ENCODE measurements around the gene GFY. TPM values are rescaled to one million over a fixed set of nuclear protein-coding genes. Genes with fewer than 3 reads are reported as not detected.

GFY gene, protein sequence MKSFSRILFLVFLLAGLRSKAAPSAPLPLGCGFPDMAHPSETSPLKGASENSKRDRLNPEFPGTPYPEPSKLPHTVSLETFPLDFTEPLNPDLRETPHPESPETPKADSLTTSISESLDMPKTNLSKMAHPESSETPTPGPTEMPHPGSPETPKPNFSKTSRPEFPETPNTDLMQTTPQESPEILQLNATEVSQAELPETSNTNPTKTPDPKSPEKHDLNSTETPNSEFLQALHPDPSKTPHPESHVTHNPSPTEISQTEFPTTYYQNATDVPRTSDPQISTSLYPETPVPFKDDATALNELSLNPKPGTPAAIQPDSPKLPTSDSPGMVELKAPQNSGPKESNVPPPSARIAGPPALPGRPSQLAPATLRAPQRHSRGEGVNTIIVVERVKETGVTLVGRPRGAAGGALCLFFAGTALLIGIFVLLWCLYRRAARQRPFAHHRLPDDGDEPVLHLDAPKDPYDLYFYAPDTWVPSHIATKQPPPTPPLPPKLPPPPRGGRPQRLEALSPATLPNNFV
- not detected for total RNA-seq

- H3K4me3 Mint-ChIP-seq = no peak within 1 kb of the TSS
- CTCF ChIA-PET = interaction anchor here (0.7 to 7.2 kb wide), 7 partner anchors 15 to 167 kb away, joined by 3 to 71 read pairs (median 4); no protein-coding TSS in a partner anchor
- H3K36me3 Mint-ChIP-seq (ENCODE audit: low read depth) = peaks cover 4% of the 10 kb centered on the region
- POLR2A ChIA-PET = no interaction called here
- DNase-seq = no peak
- H3K27ac Mint-ChIP-seq = no peak within 1 kb of the TSS
- H3K27me3 Mint-ChIP-seq = peaks cover 91% of the 10 kb centered on the region
- H3K9me3 Mint-ChIP-seq = no peaks in the 10 kb centered on the region
- peaks cover 74% of the 10 kb centered on the region for H3K4me1 Mint-ChIP-seq
Measured at GRCh38 chr19:49425178-49425577, at the start of gene GFY. Gene GFY, plus strand, starts transcription at chr19:49425388. Its CDS starts 1,043 bp downstream, at chr19:49426431.

DNA sequence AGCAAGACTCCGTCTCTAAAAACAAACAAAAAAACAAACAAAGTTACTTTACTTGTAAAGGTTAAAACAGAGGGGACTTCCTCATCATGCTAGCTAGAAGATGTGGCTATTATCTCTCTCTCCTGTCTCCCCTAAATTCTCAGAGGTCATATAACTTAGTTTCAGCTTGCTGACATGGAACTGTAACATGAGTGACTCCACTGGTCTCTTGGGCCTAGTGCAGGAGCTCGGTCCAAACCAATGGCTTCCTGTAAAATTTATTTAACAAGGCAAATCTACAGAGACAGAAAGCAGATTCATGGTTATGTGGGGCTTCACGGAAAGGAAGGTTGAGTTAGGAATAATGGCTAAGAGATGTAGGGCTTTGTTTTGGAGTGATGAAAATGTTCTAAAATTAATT lies 46.7 kb upstream of the GFY start:
- Mint-ChIP-seq H3K4me1 (no peaks in the 10 kb centered on the region), H3K27me3 (peaks cover 13% of the 10 kb centered on the region), H3K36me3 (ENCODE audit: low read depth) (peaks cover 3% of the 10 kb centered on the region), H3K27ac (no peak overlapping the region), H3K9me3 (peaks cover 9% of the 10 kb centered on the region), H3K4me3 (no peak overlapping the region)
- ChIA-PET POLR2A (no interaction called here), CTCF (interaction anchor here (1.0 kb wide), 1 partner anchor 13 kb away, joined by 4 read pairs; no protein-coding TSS in a partner anchor)
- no peak for DNase-seq

DNA sequence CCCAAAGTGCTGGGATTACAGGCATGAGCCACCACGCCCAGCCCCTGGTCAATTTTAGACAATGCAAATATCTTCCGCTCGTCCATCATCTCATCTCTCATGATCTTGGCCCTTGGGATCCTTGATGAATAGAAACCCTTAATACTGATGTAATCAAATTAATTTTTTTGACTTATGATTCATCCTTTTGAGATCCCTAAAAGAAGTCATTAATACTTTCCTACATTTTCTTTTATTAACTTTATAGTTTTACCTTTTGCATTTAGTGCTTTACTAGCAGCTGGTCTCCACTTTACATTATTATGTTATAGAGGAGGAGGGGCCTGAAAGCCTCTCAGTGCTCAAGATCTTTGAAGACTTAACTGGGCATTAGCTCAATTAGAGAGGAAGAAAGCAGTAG lies 44.8 kb upstream of the GFY start:
- Mint-ChIP-seq H3K9me3 (peaks cover 13% of the 10 kb centered on the region), H3K4me1 (no peaks in the 10 kb centered on the region), H3K36me3 (ENCODE audit: low read depth) (peaks cover 3% of the 10 kb centered on the region), H3K27ac (no peak overlapping the region), H3K4me3 (no peak overlapping the region), H3K27me3 (peaks cover 16% of the 10 kb centered on the region)
- CTCF ChIA-PET = no interaction called here
- POLR2A ChIA-PET = no interaction called here
- DNase-seq = no peak

DNA sequence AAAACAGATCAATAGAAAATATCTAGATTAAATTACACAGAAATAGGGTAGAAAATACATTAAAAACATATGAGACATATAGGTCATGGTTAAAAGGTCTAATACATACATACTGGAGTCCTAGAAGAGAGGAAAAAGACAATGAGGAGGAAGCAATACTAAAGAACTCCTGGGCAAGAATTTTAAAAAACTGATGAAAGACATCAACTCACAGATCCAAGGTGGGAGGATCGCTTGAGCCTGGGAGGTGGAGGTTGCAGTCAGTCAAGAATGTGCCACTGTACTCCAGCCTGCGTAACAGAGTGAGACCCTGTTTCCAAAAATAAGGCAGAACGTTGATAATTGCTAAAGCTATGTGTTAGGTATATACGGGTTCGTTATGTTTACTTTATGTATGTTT lies 42.5 kb upstream of the GFY start:
- Mint-ChIP-seq H3K27me3 (peaks cover 16% of the 10 kb centered on the region), H3K9me3 (peaks cover 13% of the 10 kb centered on the region), H3K36me3 (ENCODE audit: low read depth) (peaks cover 4% of the 10 kb centered on the region), H3K27ac (no peak overlapping the region), H3K4me3 (no peak overlapping the region), H3K4me1 (peaks cover 3% of the 10 kb centered on the region)
- CTCF ChIA-PET = no interaction called here
- POLR2A ChIA-PET = no interaction called here
- no peak for DNase-seq

- Mint-ChIP-seq H3K4me3 (no peak overlapping the region), H3K4me1 (peaks cover 12% of the 10 kb centered on the region), H3K27me3 (peaks cover 17% of the 10 kb centered on the region), H3K27ac (no peak overlapping the region), H3K36me3 (ENCODE audit: low read depth) (peaks cover 4% of the 10 kb centered on the region), H3K9me3 (peaks cover 16% of the 10 kb centered on the region)
- POLR2A ChIA-PET = no interaction called here
- DNase-seq = no peak
- CTCF ChIA-PET = interaction anchor here (0.8 kb wide), 1 partner anchor 8 kb away, joined by 3 read pairs; no protein-coding TSS in a partner anchor
Measured at GRCh38 chr19:49383599-49383998, 41.6 kb upstream of the GFY start.

DNA sequence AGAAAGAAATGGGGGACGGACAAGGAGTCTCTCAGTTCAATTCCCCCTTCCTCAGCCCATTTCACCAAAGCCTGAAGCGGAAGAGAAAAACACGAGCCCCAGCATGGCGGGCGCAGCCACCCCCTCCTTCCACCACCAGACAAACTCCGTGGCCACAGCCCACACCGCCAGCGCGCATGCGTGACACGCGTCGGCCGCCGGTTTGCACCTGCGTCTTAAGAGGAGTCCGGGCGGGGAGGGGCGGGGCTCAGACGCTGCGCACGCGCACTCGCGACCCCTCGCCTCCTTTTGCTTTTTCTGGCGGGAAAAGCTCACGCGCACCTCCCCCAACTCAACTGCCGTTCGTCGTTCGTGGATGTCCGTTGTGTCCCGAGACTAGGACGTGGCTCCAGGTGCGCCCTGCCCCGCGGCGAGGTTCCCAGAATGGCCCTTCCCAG lies 37.2 kb upstream of the GFY start, which contains the start of gene KASH5:
KASH5 (plus strand) TSS at position 314 of the 437 bp plus-strand sequence. CDS start 2,635 bp downstream, outside the sequence.
- Mint-ChIP-seq H3K27me3 (peaks cover 9% of the 10 kb centered on the region), H3K4me3 (peak within 1 kb of the TSS; percentile 58), H3K9me3 (peaks cover 8% of the 10 kb centered on the region), H3K4me1 (peaks cover 31% of the 10 kb centered on the region), H3K36me3 (ENCODE audit: low read depth) (peaks cover 2% of the 10 kb centered on the region), H3K27ac (peak within 1 kb of the TSS; percentile 86)
- ChIA-PET CTCF (no interaction called here), POLR2A (no interaction called here)
- DNase-seq = peak; percentile 88

- CTCF ChIA-PET = interaction anchor here (1.2 to 1.5 kb wide), 2 partner anchors 31 to 84 kb away, joined by 4 to 6 read pairs; partner anchors contain the start of gene FLT3LG
- Mint-ChIP-seq H3K4me1 (peaks cover 31% of the 10 kb centered on the region), H3K27ac (no peak overlapping the region), H3K9me3 (peaks cover 3% of the 10 kb centered on the region), H3K36me3 (ENCODE audit: low read depth) (peaks cover 2% of the 10 kb centered on the region), H3K4me3 (no peak overlapping the region), H3K27me3 (peaks cover 4% of the 10 kb centered on the region)
- POLR2A ChIA-PET = no interaction called here
- DNase-seq = no peak
Measured at GRCh38 chr19:49389406-49389805, 35.8 kb upstream of the GFY start.

DNA sequence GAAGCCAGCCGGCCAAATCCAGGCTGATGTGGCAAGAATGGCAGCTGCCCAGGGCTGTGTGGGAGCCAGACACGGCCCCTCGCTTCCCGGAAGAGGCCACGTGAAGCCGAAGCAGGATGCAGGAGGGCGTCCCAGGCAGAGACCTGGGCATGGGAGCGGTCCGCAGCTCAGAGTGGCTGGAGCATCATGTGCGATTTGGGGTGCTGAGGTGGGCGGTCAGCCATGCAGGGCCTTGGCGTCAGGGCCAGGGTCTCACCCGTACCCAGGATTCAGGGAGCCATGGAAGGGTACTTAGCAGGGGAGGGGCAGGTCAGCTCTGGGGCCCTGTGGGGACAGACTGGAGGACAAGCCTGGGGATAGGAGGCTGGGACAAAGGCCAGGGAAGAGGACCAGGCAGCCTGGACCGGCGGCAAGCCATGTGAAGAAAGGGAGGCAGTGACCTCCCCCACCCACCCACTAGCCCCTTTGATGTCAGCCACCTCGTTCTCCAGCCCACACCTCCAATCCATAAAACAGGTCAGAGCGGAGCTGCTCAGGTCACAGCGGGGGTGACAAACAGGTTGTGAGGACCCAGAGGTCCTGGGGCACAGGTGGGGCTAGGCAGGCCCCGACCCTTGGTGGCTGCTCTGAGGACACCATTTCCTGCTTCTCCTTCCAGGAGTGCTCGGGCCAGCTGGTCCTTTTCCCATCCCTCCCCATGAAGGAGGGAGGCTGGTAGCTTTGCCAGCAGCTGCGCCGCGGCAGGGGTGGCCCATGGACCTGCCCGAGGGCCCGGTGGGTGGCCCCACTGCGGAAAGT lies 34.9 kb upstream of the GFY start:
- POLR2A ChIA-PET = no interaction called here
- H3K4me3 Mint-ChIP-seq = no peak overlapping the region

GRCh38 chr19:49390929-49391359 lies 34.2 kb upstream of the GFY start:
- CTCF ChIA-PET = interaction anchor here (0.6 to 2.5 kb wide), 24 partner anchors 7 to 259 kb away, joined by 3 to 10 read pairs (median 4); partner anchors contain the start of genes FLT3LG, GFY, PIH1D1 and SLC17A7
- no peak for DNase-seq
- Mint-ChIP-seq H3K9me3 (peaks cover 3% of the 10 kb centered on the region), H3K4me1 (peaks cover 31% of the 10 kb centered on the region), H3K27me3 (peaks cover 4% of the 10 kb centered on the region), H3K4me3 (no peak overlapping the region), H3K27ac (no peak overlapping the region), H3K36me3 (ENCODE audit: low read depth) (peaks cover 2% of the 10 kb centered on the region)
- POLR2A ChIA-PET = no interaction called here

More for the DNA sequence above, 34.9 kb upstream of the GFY start:
- Mint-ChIP-seq H3K9me3 (peaks cover 3% of the 10 kb centered on the region), H3K27ac (no peak overlapping the region), H3K27me3 (peaks cover 4% of the 10 kb centered on the region), H3K36me3 (ENCODE audit: low read depth) (peaks cover 2% of the 10 kb centered on the region), H3K4me1 (peaks cover 31% of the 10 kb centered on the region)
- no peak for DNase-seq
- CTCF ChIA-PET = interaction anchor here (1.0 to 2.5 kb wide), 9 partner anchors 16 to 86 kb away, joined by 3 to 10 read pairs (median 4); partner anchors contain the start of genes FLT3LG and PIH1D1

GRCh38 chr19:49391581-49392399 lies 33.4 kb upstream of the GFY start:
- ChIA-PET POLR2A (no interaction called here), CTCF (interaction anchor here (0.6 to 2.5 kb wide), 32 partner anchors 8 to 293 kb away, joined by 3 to 10 read pairs (median 4); partner anchors contain the start of genes FLT3LG, GFY, PIH1D1 and SLC17A7)
- peaks cover 3% of the 10 kb centered on the region for H3K9me3 Mint-ChIP-seq
- H3K27ac Mint-ChIP-seq = no peak overlapping the region
- peaks cover 2% of the 10 kb centered on the region for H3K36me3 Mint-ChIP-seq (ENCODE audit: low read depth)
- peaks cover 4% of the 10 kb centered on the region for H3K27me3 Mint-ChIP-seq
- peak; percentile 87 for DNase-seq
- no peak overlapping the region for H3K4me3 Mint-ChIP-seq
- H3K4me1 Mint-ChIP-seq = peaks cover 31% of the 10 kb centered on the region

DNA sequence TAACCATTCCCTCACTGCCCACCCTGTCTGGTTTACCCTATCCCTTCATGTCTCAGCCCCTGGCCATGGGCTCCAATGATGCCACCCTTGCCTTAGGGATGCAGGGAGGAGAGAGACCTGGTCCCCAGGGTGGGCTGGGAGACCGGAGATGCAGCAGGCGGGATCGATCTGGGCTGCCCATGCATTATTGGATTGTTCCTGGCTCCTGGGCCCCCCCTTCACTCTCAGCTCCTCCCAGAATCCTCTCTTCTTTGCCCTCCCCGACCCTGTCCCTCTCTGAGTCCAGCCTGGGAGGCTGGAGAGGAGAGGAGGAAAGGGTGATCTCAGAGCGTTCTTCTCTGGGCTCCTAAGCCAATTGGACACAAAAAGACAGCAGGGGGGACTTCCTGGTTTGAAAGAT lies 31.3 kb upstream of the GFY start:
- Mint-ChIP-seq H3K4me3 (no peak overlapping the region), H3K4me1 (peaks cover 34% of the 10 kb centered on the region), H3K27me3 (peaks cover 5% of the 10 kb centered on the region), H3K9me3 (no peaks in the 10 kb centered on the region), H3K27ac (peak overlapping the region; percentile 48), H3K36me3 (ENCODE audit: low read depth) (no peaks in the 10 kb centered on the region)
- POLR2A ChIA-PET = no interaction called here
- CTCF ChIA-PET = interaction anchor here (0.8 to 1.8 kb wide), 6 partner anchors 17 to 80 kb away, joined by 3 to 6 read pairs (median 4); partner anchors contain the start of genes FLT3LG and PIH1D1
- no peak for DNase-seq

Measured in activated CD4-positive, alpha-beta T cell treated with anti-CD3 and anti-CD28 coated beads, Interleukin-2, amount 10 ng/mL, durations not matched to agents 7 days and 5 days (primary cell).